SK-N-SH treated with all-trans-retinoic acid at 6 μM for 48 hours (cell line): Measurements from ENCODE around the gene CYFIP1.

ENCODE experiments used
- ATAC-seq: fragments of 200-7000 bp; cut with Tn5 transposase; 3 replicates; pipeline ENCODE4 v1.9.1; 2020; ENCODE audit warnings: mild to moderate bottlenecking, moderate library complexity
- ARNTL ChIP-seq: fragments of 450-650 bp; formaldehyde crosslinking; IDR thresholded peaks from 2 replicates; pipeline ENCODE4 v1.5.0; 2020; ENCODE audit warnings: low read depth, mild to moderate bottlenecking, moderate library complexity, borderline replicate concordance
- BACH2 ChIP-seq: fragments of 250-450 bp; sonication (Bioruptor Pico); IDR thresholded peaks from 2 replicates; pipeline ENCODE4 v1.9.0; 2021; ENCODE audit warnings: mild to moderate bottlenecking, borderline replicate concordance
- CSDC2 ChIP-seq: fragments of 250-450 bp; sonication (Bioruptor Pico); IDR thresholded peaks from 2 replicates; pipeline ENCODE4 v1.5.0; 2020; ENCODE audit warnings: mild to moderate bottlenecking, moderate library complexity
- CSRNP3 ChIP-seq: fragments of 250-450 bp; sonication (Bioruptor Pico); IDR thresholded peaks from 2 replicates; pipeline ENCODE4 v1.5.1; 2021; ENCODE audit warnings: mild to moderate bottlenecking, moderate library complexity
- ESRRG ChIP-seq: fragments of 250-450 bp; sonication (Bioruptor Pico); IDR thresholded peaks from 2 replicates; pipeline ENCODE4 v1.6.1; 2021; ENCODE audit warnings: mild to moderate bottlenecking
- GLIS3 ChIP-seq: fragments of 250-450 bp; sonication (Bioruptor Pico); IDR thresholded peaks from 2 replicates; pipeline ENCODE4 v1.5.0; 2020; ENCODE audit warnings: mild to moderate bottlenecking, moderate library complexity
- ISL1 ChIP-seq: fragments of 250-450 bp; sonication (Bioruptor Pico); IDR thresholded peaks from 2 replicates; pipeline ENCODE4 v2.1.2; 2022; ENCODE audit warnings: mild to moderate bottlenecking, moderate library complexity
- OSR1 ChIP-seq: fragments of 250-450 bp; sonication (Bioruptor Pico); IDR thresholded peaks from 2 replicates; pipeline ENCODE4 v1.8.0; 2022; ENCODE audit warnings: moderate library complexity, mild to moderate bottlenecking, inconsistent platforms
- PATZ1 ChIP-seq: fragments of 250-450 bp; sonication (Bioruptor Pico); IDR thresholded peaks from 2 replicates; pipeline ENCODE4 v1.8.0; 2020; ENCODE audit warnings: mild to moderate bottlenecking, moderate library complexity, borderline replicate concordance
- PPARA ChIP-seq: fragments of 250-450 bp; sonication (Bioruptor Pico); IDR thresholded peaks from 2 replicates; pipeline ENCODE4 v1.5.0; 2020; ENCODE audit warnings: mild to moderate bottlenecking, borderline replicate concordance
- SNAI2 ChIP-seq: fragments of 250-450 bp; sonication (Bioruptor Pico); IDR thresholded peaks from 2 replicates; pipeline ENCODE4 v1.5.0; 2020; ENCODE audit warnings: mild to moderate bottlenecking, moderate library complexity
- TCF4 ChIP-seq: fragments of 250-450 bp; sonication (Bioruptor Pico); IDR thresholded peaks from 2 replicates; pipeline ENCODE4 v1.8.0; 2021; ENCODE audit warnings: mild to moderate bottlenecking, moderate library complexity, borderline replicate concordance
- TOX ChIP-seq: fragments of 250-450 bp; sonication (Bioruptor Pico); IDR thresholded peaks from 2 replicates; pipeline ENCODE4 v1.8.0; 2021; ENCODE audit warnings: mild to moderate bottlenecking, moderate library complexity, borderline replicate concordance
- ZC3H10 ChIP-seq: fragments of 250-450 bp; sonication (Bioruptor Pico); IDR thresholded peaks from 2 replicates; pipeline ENCODE4 v1.5.1; 2021; ENCODE audit warnings: mild to moderate bottlenecking, moderate library complexity
- ZFP3 ChIP-seq: fragments of 250-450 bp; sonication (Bioruptor Pico); IDR thresholded peaks from 2 replicates; pipeline ENCODE4 v1.5.0; 2020; ENCODE audit warnings: mild to moderate bottlenecking, moderate library complexity
- ZFP30 ChIP-seq: fragments of 450-650 bp; formaldehyde crosslinking; IDR thresholded peaks from 2 replicates; pipeline ENCODE4 v1.5.0; 2022; ENCODE audit warnings: mild to moderate bottlenecking, moderate library complexity
- ZNF565 ChIP-seq: fragments of 450-650 bp; formaldehyde crosslinking; conservative IDR thresholded peaks from 2 replicates; pipeline ENCODE4 v1.5.0; 2020; ENCODE audit warnings: low read depth, mild to moderate bottlenecking, moderate library complexity
- ZNF70 ChIP-seq: fragments of 450-650 bp; formaldehyde crosslinking; IDR thresholded peaks from 2 replicates; pipeline ENCODE4 v1.5.0; 2020; ENCODE audit warnings: mild to moderate bottlenecking, moderate library complexity
- ZNF8 ChIP-seq: fragments of 450-650 bp; formaldehyde crosslinking; IDR thresholded peaks from 2 replicates; pipeline ENCODE4 v1.5.0; 2020; ENCODE audit warnings: mild to moderate bottlenecking, moderate library complexity
- TF ChIP-seq, protein P1 (sequence below): fragments of 250-450 bp; sonication (Bioruptor Pico); IDR thresholded peaks from 2 replicates; pipeline ENCODE4 v1.5.1; 2020; ENCODE audit warnings: low read depth, mild to moderate bottlenecking, moderate library complexity

CYFIP1 gene

GRCh38 chr15:22917556-22917955 lies 62.6 kb downstream of the CYFIP1 start:
- TF ChIP-seq PPARA (CRISPR knock-in tag): no peak
- no peak for TF ChIP-seq ZFP30 (CRISPR knock-in tag)
- TF ChIP-seq GLIS3 (CRISPR knock-in tag): no peak
- no peak for TF ChIP-seq ARNTL (CRISPR knock-in tag)
- no peak for ATAC-seq

GRCh38 chr15:22916606-22917350 lies 63.4 kb downstream of the CYFIP1 start:
- TF ChIP-seq ZNF70 (CRISPR knock-in tag) (no peak), CSDC2 (no peak), TOX (CRISPR knock-in tag) (no peak), PATZ1 (CRISPR knock-in tag) (no peak), ZNF565 (CRISPR knock-in tag) (no peak), BACH2 (no peak), ZC3H10 (CRISPR knock-in tag) (no peak), OSR1 (no peak), TCF4 (no peak), ZNF8 (CRISPR knock-in tag) (no peak), CSRNP3 (no peak)
- TF ChIP-seq, protein P1, sequence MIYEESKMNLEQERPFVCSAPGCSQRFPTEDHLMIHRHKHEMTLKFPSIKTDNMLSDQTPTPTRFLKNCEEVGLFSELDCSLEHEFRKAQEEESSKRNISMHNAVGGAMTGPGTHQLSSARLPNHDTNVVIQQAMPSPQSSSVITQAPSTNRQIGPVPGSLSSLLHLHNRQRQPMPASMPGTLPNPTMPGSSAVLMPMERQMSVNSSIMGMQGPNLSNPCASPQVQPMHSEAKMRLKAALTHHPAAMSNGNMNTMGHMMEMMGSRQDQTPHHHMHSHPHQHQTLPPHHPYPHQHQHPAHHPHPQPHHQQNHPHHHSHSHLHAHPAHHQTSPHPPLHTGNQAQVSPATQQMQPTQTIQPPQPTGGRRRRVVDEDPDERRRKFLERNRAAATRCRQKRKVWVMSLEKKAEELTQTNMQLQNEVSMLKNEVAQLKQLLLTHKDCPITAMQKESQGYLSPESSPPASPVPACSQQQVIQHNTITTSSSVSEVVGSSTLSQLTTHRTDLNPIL (CRISPR knock-in tag): no peak
- ATAC-seq: no peak; the same call in 2 of the 3 replicates

GRCh38 chr15:22915866-22916515 lies 64.2 kb downstream of the CYFIP1 start:
- TF ChIP-seq ZC3H10 (CRISPR knock-in tag): no peak
- TF ChIP-seq ZFP3 (CRISPR knock-in tag): no peak
- TF ChIP-seq SNAI2 (CRISPR knock-in tag): no peak
- no peak for TF ChIP-seq ISL1
- TF ChIP-seq GLIS3 (CRISPR knock-in tag): no peak
- no peak for TF ChIP-seq ESRRG (CRISPR knock-in tag)
- TF ChIP-seq ZNF565 (CRISPR knock-in tag): no peak
- no peak for TF ChIP-seq PATZ1 (CRISPR knock-in tag)
- TF ChIP-seq, protein P1 (CRISPR knock-in tag): no peak
- TF ChIP-seq, all 23 proteins: peak for 0
- no peak for ATAC-seq
